Measurements from ENCODE around the gene ITGAX.

ITGAX gene

GRCh38 chr16:31427441-31428278 lies 72.7 kb downstream of the ITGAX start:
- no peak overlapping the region for H3K4me3 ChIP-seq (ENCODE audit: low read depth, low read length)
- no peak for TF ChIP-seq CTCF (IDR thresholded peaks at IDR 0.05; ENCODE audit: low read depth, low read length, missing control alignments)
- no peak for DNase-seq (ENCODE audit: low read depth)

GRCh38 chr16:31428279-31428597 lies 73.3 kb downstream of the ITGAX start, which contains the start of gene COX6A2:
COX6A2 (minus strand) TSS chr16:31428360; CDS start chr16:31428325, 35 bp downstream.
- no peak for DNase-seq (ENCODE audit: low read depth)
- TF ChIP-seq CTCF (IDR thresholded peaks at IDR 0.05; ENCODE audit: low read depth, low read length, missing control alignments): no peak
- H3K4me3 ChIP-seq (ENCODE audit: low read depth, low read length): no peak within 1 kb of the TSS

GRCh38 chr16:31428638-31429247 lies 73.8 kb downstream of the ITGAX start:
- no peak for TF ChIP-seq CTCF (IDR thresholded peaks at IDR 0.05; ENCODE audit: low read depth, low read length, missing control alignments)
- no peak overlapping the region for H3K4me3 ChIP-seq (ENCODE audit: low read depth, low read length)
- DNase-seq (ENCODE audit: low read depth): no peak

GRCh38 chr16:31429314-31429713 lies 74.3 kb downstream of the ITGAX start:
- TF ChIP-seq CTCF (IDR thresholded peaks at IDR 0.05; ENCODE audit: low read depth, low read length, missing control alignments): no peak
- no peak for DNase-seq (ENCODE audit: low read depth)

GRCh38 chr16:31429796-31430195 lies 74.8 kb downstream of the ITGAX start:
- no peak for DNase-seq (ENCODE audit: low read depth)
- H3K4me3 ChIP-seq (ENCODE audit: low read depth, low read length): no peak overlapping the region
- no peak for TF ChIP-seq CTCF (IDR thresholded peaks at IDR 0.05; ENCODE audit: low read depth, low read length, missing control alignments)

More at GRCh38 chr16:31429314-31429713, 74.3 kb downstream of the ITGAX start:
- no peak overlapping the region for H3K4me3 ChIP-seq (ENCODE audit: low read depth, low read length)

GRCh38 chr16:31430380-31431052 lies 75.5 kb downstream of the ITGAX start:
- no peak for TF ChIP-seq CTCF (IDR thresholded peaks at IDR 0.05; ENCODE audit: low read depth, low read length, missing control alignments)
- no peak overlapping the region for H3K4me3 ChIP-seq (ENCODE audit: low read depth, low read length)
- no peak for DNase-seq (ENCODE audit: low read depth)
